HG03558 (cell line): ENCODE results near the gene ACAD8.
"Not testable (repeated sequence)": the region's sequence is repeated elsewhere in the genome, so short reads cannot be mapped to it uniquely, and the experiment has no call there.

Experiments
- ATAC-seq: cut with Tn5 transposase; IDR thresholded peaks from one replicate; pipeline ENCODE4 v1.9.1; 2021; ENCODE audit warnings: moderate number of reproducible peaks; ENCODE audit not compliant: unreplicated experiment; ENCODE audit errors: extremely low read depth

Gene ACAD8

GRCh38 chr11:134284349-134284748 lies 31.0 kb downstream of the ACAD8 start:
- not testable (repeated sequence) for ATAC-seq

- no peak for ATAC-seq
Measured at GRCh38 chr11:134287561-134287960, 34.2 kb downstream of the ACAD8 start.

GRCh38 chr11:134288486-134288885 lies 35.1 kb downstream of the ACAD8 start:
- ATAC-seq, result no peak

- ATAC-seq, result no peak
Measured at GRCh38 chr11:134289167-134289566, 35.8 kb downstream of the ACAD8 start.

GRCh38 chr11:134289789-134290188 lies 36.4 kb downstream of the ACAD8 start:
- no peak for ATAC-seq

- ATAC-seq, result no peak
Measured at GRCh38 chr11:134290646-134291045, 37.3 kb downstream of the ACAD8 start.

- no peak for ATAC-seq
Measured at GRCh38 chr11:134291196-134291595, 37.8 kb downstream of the ACAD8 start.

GRCh38 chr11:134292661-134293060 lies 39.3 kb downstream of the ACAD8 start:
- ATAC-seq, result no peak

GRCh38 chr11:134293119-134294113 lies 40.0 kb downstream of the ACAD8 start:
- ATAC-seq, result no peak

- ATAC-seq, result no peak
Measured at GRCh38 chr11:134294664-134295063, 41.3 kb downstream of the ACAD8 start.

GRCh38 chr11:134312223-134312622 lies 58.9 kb downstream of the ACAD8 start:
- no peak for ATAC-seq

- ATAC-seq, result no peak
Measured at GRCh38 chr11:134312807-134313206, 59.4 kb downstream of the ACAD8 start.

GRCh38 chr11:134313379-134313778 lies 60.0 kb downstream of the ACAD8 start:
- no peak for ATAC-seq

- no peak for ATAC-seq
Measured at GRCh38 chr11:134313821-134314607, 60.6 kb downstream of the ACAD8 start.
